HepG2 (cell line): ENCODE results near the gene STX4. TPM values are rescaled to one million over a fixed set of nuclear protein-coding genes. Genes with fewer than 3 reads are reported as not detected.
A peak's percentile ranks its signal among the peaks of the same experiment; 100 is the strongest.

Experiments used
- HNRNPUL1 ChIP-seq: fragments of 200-400 bp; formaldehyde crosslinking; IDR thresholded peaks from 2 replicates; pipeline ENCODE4 v1.6.1; 2017; ENCODE audit warnings: low read depth, mild to moderate bottlenecking, low read length, moderate library complexity
- KDM2A ChIP-seq: sonication (generic); formaldehyde crosslinking; IDR thresholded peaks from 2 replicates; pipeline ENCODE4 v1.4.0; 2020; ENCODE audit warnings: low read depth, missing genetic modification reagents, borderline replicate concordance
- MLLT10 ChIP-seq: sonication (generic); formaldehyde crosslinking; IDR thresholded peaks from 2 replicates; pipeline ENCODE4 v1.4.0; 2020; ENCODE audit warnings: missing genetic modification reagents
- NR1H2 ChIP-seq: sonication (generic); formaldehyde crosslinking; IDR thresholded peaks from 2 replicates; pipeline ENCODE4 v1.8.1; 2022; ENCODE audit warnings: low read depth, missing genetic modification reagents, borderline replicate concordance
- POLR2G ChIP-seq: fragments of 200-400 bp; formaldehyde crosslinking; IDR thresholded peaks from 2 replicates; pipeline ENCODE4 v1.6.1; 2018; ENCODE audit warnings: mild to moderate bottlenecking, low read depth, low read length, moderate library complexity
- RFX3 ChIP-seq: IDR thresholded peaks from 2 replicates; pipeline ENCODE4 v1.6.1; 2016; ENCODE audit warnings: missing biosample characterization, missing genetic modification reagents
- SNRNP70 ChIP-seq: fragments of 200-400 bp; formaldehyde crosslinking; IDR thresholded peaks from 2 replicates; pipeline ENCODE4 v1.6.1; 2017; ENCODE audit warnings: mild to moderate bottlenecking, low read depth, low read length, moderate library complexity
- SRSF4 ChIP-seq: fragments of 200-400 bp; formaldehyde crosslinking; IDR thresholded peaks from one replicate; pipeline ENCODE4 v1.6.1; 2018; ENCODE audit warnings: mild to moderate bottlenecking, low read depth, low read length, moderate library complexity; ENCODE audit not compliant: poor library complexity, severe bottlenecking
- TCF12 ChIP-seq, 2 experiments: fragments of 450-650 bp in 1 of 2; sonication (generic) in 1 of 2; formaldehyde crosslinking in 1 of 2; IDR thresholded peaks; 2 replicates each; pipeline versions ENCODE4 v1.6.1 to v1.8.0; 2017 to 2022; ENCODE audit warnings: antibody characterized with exemption in 1 of 2, mild to moderate bottlenecking in 1 of 2, missing genetic modification reagents in 1 of 2, moderate library complexity in 1 of 2
- XBP1 ChIP-seq: sonication (generic); formaldehyde crosslinking; IDR thresholded peaks from 2 replicates; pipeline ENCODE4 v1.5.0; 2020; ENCODE audit warnings: missing genetic modification reagents
- ZMAT3 ChIP-seq: sonication (generic); formaldehyde crosslinking; conservative IDR thresholded peaks from 2 replicates; pipeline ENCODE4 v1.7.0; 2021; ENCODE audit warnings: missing genetic modification reagents
- ZNF121 ChIP-seq: sonication (generic); formaldehyde crosslinking; IDR thresholded peaks from 2 replicates; pipeline ENCODE4 v1.5.0; 2020; ENCODE audit warnings: mild to moderate bottlenecking, missing genetic modification reagents
- ZNF460 ChIP-seq: sonication (generic); formaldehyde crosslinking; IDR thresholded peaks from 2 replicates; pipeline ENCODE4 v1.5.1; 2020; ENCODE audit warnings: missing genetic modification reagents, mild to moderate bottlenecking, borderline replicate concordance
- ZNF468 ChIP-seq: sonication (generic); formaldehyde crosslinking; IDR thresholded peaks from 2 replicates; pipeline ENCODE4 v1.8.0; 2022; ENCODE audit warnings: mild to moderate bottlenecking, moderate library complexity, missing genetic modification reagents
- ZNF724P ChIP-seq: sonication (generic); formaldehyde crosslinking; IDR thresholded peaks from 2 replicates; pipeline ENCODE4 v1.8.0; 2022; ENCODE audit warnings: missing genetic modification reagents, borderline replicate concordance
- ZNF792 ChIP-seq: IDR thresholded peaks from 2 replicates; pipeline ENCODE4 v1.6.1; 2016
- ZSCAN29 ChIP-seq: sonication (generic); formaldehyde crosslinking; conservative IDR thresholded peaks from 2 replicates; pipeline ENCODE4 v1.4.0; 2020; ENCODE audit warnings: mild to moderate bottlenecking, missing genetic modification reagents
- polyA plus RNA-seq, 8 experiments: library from polyadenylated mRNA; depleted of rRNA in 3 of 8; stranded (reverse) in 7 of 8; unstranded in 1 of 8; fragments of >200 nt; fragmentation: Illumina TruSeq in 4 of 8; extraction: Trizol in 4 of 8; gene quantifications; 2 replicates each; pipeline versions ENCODE4 v1.2.1 to v1.2.3, GENCODE V29; 2011 to 2016; ENCODE audit warnings: low read depth in 4 of 8, missing spikeins in 1 of 8, mixed read lengths in 1 of 8; ENCODE audit not compliant: insufficient read depth in 1 of 8
- total RNA-seq, 5 experiments: library from RNA; depleted of rRNA; stranded (reverse); fragments of >200 nt; fragmentation: Illumina TruSeq; extraction: Trizol; gene quantifications; 2 replicates each; pipeline ENCODE4 v1.2.3, GENCODE V29; 2016; ENCODE audit warnings: low read depth in 1 of 5
- TF ChIP-seq, protein P1 (sequence below): sonication (generic); formaldehyde crosslinking; IDR thresholded peaks from 2 replicates; pipeline ENCODE4 v1.9.0; 2022; ENCODE audit warnings: missing genetic modification reagents, mild to moderate bottlenecking, borderline replicate concordance
- TF ChIP-seq, protein P2 (sequence below): sonication (generic); formaldehyde crosslinking; IDR thresholded peaks from 2 replicates; pipeline ENCODE4 v1.5.0; 2020; ENCODE audit warnings: mild to moderate bottlenecking, missing genetic modification reagents
- TF ChIP-seq, protein P3 (sequence below): sonication (generic); formaldehyde crosslinking; IDR thresholded peaks from 2 replicates; pipeline ENCODE4 v1.4.0; 2020; ENCODE audit warnings: mild to moderate bottlenecking, low read depth, missing genetic modification reagents
- TF ChIP-seq, protein P4 (sequence below): sonication (generic); formaldehyde crosslinking; conservative IDR thresholded peaks from 2 replicates; pipeline ENCODE4 v1.4.0; 2020; ENCODE audit warnings: missing genetic modification reagents
- TF ChIP-seq, protein P5 (sequence below): IDR thresholded peaks from 2 replicates; pipeline ENCODE4 v1.6.1; 2016; ENCODE audit warnings: low read depth, borderline replicate concordance

Gene STX4
- total and polyA plus RNA-seq, 2 of the 13 experiments (the other 11 are each of a cell fraction or from before 2014, with no cell fraction given) = 29.2 to 34.6 TPM

DNA sequence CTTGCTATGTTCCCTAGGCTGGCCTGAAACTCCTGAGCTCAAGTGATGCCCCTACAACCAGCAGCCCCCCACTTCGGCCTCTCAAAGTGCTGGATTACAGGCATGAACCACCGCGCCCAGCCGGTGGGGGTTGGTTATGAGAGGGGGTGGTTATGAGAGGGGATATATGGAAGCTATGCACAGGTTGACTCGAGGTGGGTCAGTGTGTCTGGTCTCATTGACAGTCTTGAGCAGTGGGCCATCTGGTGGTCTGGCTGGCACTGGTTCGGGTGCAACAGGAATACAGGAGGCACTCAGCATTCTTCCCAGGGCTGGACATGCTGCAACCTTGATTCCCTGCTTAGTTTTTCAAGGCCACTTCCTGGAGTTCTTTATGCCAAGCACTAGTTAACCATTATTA lies 17.3 kb upstream of the STX4 start (continued):
- TF ChIP-seq, protein P1, sequence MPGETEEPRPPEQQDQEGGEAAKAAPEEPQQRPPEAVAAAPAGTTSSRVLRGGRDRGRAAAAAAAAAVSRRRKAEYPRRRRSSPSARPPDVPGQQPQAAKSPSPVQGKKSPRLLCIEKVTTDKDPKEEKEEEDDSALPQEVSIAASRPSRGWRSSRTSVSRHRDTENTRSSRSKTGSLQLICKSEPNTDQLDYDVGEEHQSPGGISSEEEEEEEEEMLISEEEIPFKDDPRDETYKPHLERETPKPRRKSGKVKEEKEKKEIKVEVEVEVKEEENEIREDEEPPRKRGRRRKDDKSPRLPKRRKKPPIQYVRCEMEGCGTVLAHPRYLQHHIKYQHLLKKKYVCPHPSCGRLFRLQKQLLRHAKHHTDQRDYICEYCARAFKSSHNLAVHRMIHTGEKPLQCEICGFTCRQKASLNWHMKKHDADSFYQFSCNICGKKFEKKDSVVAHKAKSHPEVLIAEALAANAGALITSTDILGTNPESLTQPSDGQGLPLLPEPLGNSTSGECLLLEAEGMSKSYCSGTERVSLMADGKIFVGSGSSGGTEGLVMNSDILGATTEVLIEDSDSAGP (CRISPR knock-in tag) = no peak; the same call in 1 of the 2 replicates
- no peak for TF ChIP-seq MLLT10 (CRISPR knock-in tag)
- no peak for TF ChIP-seq XBP1 (CRISPR knock-in tag)
- TF ChIP-seq, protein P2, sequence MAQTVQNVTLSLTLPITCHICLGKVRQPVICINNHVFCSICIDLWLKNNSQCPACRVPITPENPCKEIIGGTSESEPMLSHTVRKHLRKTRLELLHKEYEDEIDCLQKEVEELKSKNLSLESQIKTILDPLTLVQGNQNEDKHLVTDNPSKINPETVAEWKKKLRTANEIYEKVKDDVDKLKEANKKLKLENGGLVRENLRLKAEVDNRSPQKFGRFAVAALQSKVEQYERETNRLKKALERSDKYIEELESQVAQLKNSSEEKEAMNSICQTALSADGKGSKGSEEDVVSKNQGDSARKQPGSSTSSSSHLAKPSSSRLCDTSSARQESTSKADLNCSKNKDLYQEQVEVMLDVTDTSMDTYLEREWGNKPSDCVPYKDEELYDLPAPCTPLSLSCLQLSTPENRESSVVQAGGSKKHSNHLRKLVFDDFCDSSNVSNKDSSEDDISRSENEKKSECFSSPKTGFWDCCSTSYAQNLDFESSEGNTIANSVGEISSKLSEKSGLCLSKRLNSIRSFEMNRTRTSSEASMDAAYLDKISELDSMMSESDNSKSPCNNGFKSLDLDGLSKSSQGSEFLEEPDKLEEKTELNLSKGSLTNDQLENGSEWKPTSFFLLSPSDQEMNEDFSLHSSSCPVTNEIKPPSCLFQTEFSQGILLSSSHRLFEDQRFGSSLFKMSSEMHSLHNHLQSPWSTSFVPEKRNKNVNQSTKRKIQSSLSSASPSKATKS (CRISPR knock-in tag) = no peak
- TF ChIP-seq ZNF460 (CRISPR knock-in tag) = no peak
- no peak for TF ChIP-seq ZSCAN29 (CRISPR knock-in tag)
- no peak for TF ChIP-seq HNRNPUL1
- TF ChIP-seq SRSF4 = no peak
- TF ChIP-seq SNRNP70 = no peak
- TF ChIP-seq POLR2G = no peak
- TF ChIP-seq ZNF792 (CRISPR knock-in tag) = 0 out of 2 replicates have a peak, but pooled peaks have one; percentile 19
- TF ChIP-seq, protein P3, sequence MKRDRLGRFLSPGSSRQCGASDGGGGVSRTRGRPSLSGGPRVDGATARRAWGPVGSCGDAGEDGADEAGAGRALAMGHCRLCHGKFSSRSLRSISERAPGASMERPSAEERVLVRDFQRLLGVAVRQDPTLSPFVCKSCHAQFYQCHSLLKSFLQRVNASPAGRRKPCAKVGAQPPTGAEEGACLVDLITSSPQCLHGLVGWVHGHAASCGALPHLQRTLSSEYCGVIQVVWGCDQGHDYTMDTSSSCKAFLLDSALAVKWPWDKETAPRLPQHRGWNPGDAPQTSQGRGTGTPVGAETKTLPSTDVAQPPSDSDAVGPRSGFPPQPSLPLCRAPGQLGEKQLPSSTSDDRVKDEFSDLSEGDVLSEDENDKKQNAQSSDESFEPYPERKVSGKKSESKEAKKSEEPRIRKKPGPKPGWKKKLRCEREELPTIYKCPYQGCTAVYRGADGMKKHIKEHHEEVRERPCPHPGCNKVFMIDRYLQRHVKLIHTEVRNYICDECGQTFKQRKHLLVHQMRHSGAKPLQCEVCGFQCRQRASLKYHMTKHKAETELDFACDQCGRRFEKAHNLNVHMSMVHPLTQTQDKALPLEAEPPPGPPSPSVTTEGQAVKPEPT = no peak
- no peak for TF ChIP-seq ZNF121
- TF ChIP-seq RFX3 (CRISPR knock-in tag) = no peak
- no peak for TF ChIP-seq ZNF724P (CRISPR knock-in tag)
- no peak for TF ChIP-seq TCF12 (IDR thresholded peaks at IDR 0.05)
- TF ChIP-seq TCF12 (CRISPR knock-in tag; IDR thresholded peaks at IDR 0.05) = no peak
- TF ChIP-seq, protein P4, sequence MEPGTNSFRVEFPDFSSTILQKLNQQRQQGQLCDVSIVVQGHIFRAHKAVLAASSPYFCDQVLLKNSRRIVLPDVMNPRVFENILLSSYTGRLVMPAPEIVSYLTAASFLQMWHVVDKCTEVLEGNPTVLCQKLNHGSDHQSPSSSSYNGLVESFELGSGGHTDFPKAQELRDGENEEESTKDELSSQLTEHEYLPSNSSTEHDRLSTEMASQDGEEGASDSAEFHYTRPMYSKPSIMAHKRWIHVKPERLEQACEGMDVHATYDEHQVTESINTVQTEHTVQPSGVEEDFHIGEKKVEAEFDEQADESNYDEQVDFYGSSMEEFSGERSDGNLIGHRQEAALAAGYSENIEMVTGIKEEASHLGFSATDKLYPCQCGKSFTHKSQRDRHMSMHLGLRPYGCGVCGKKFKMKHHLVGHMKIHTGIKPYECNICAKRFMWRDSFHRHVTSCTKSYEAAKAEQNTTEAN = no peak
- no peak for TF ChIP-seq ZNF468 (CRISPR knock-in tag)
- peak; percentile 62; the same call in 1 of the 2 replicates for TF ChIP-seq KDM2A (CRISPR knock-in tag)
- TF ChIP-seq, protein P5, sequence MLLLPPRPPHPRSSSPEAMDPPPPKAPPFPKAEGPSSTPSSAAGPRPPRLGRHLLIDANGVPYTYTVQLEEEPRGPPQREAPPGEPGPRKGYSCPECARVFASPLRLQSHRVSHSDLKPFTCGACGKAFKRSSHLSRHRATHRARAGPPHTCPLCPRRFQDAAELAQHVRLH = no peak
- TF ChIP-seq ZMAT3 (CRISPR knock-in tag) = no peak
- TF ChIP-seq NR1H2 (CRISPR knock-in tag) = no peak
